GM12892 (cell line): ENCODE data around the gene HSBP1.

Experiments
- POLR2A ChIP-seq: IDR thresholded peaks from 2 replicates; pipeline ENCODE4 v1.6.1; 2011; ENCODE audit warnings: low read depth, low read length, control low read depth
- POLR2AphosphoS5 ChIP-seq: IDR thresholded peaks from 2 replicates; pipeline ENCODE4 v1.6.1; 2011; ENCODE audit warnings: low read depth, low read length, control low read depth

DNA sequence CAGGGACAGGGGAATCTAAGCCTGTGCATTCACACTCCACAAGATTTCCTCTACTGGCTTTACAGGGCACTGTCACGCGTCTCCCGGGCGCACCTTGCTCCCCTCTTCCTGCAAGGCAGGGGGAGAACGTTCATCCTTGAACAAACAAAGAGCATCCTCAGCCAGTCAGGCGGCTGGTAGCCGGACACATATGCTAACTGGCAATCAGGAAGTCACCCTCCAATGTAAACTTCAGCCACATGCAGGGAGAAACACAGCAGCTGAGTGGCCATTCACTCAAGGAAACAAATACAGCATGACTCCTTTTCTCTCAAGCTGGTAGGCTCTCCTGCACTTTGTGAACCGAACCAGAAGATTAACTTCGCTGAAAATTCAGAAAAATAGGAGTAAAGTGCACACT is 10.8 kb upstream of the HSBP1 start:
- no peak for TF ChIP-seq POLR2A
- no peak for TF ChIP-seq POLR2AphosphoS5
